Ammon's horn (tissue), 1 donor: ENCODE measurements around the gene AFF3.
A peak's percentile ranks its signal among the peaks of the same experiment; 100 is the strongest.
"Not testable (repeated sequence)": the region's sequence is repeated elsewhere in the genome, so short reads cannot be mapped to it uniquely, and the experiment has no call there.

ENCODE experiments used
- DNase-seq: peaks from one replicate; pipeline ENCODE4 v3.0.0-alpha.2; 2016; ENCODE audit warnings: low spot score

The AFF3 gene

DNA sequence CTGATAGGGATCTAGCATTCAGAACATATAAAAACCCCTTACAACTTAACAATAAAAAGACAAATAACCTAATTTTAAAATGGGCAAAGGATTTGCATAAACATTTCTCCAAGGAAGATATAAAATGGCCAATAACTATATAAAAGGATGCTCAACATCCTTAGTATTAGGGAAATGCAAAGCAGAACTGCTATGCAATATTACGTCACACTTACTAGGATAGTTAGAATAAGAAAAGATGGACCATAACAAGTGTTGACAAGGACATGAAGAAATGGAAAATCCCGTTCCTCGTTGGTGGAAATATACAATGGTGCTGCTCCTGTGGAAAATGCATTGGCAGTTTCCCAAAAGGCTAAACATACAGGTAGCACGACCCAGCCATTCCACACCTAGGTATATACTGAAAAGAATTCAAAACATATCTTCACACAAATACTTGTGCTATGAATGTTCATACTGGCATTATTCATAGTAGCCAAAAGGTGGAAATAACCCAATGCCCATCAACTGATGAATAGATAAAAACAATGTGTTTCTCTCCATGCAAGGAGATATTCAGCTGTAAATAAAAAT is 604.4 kb downstream of the AFF3 start:
- DNase-seq: no peak

DNA sequence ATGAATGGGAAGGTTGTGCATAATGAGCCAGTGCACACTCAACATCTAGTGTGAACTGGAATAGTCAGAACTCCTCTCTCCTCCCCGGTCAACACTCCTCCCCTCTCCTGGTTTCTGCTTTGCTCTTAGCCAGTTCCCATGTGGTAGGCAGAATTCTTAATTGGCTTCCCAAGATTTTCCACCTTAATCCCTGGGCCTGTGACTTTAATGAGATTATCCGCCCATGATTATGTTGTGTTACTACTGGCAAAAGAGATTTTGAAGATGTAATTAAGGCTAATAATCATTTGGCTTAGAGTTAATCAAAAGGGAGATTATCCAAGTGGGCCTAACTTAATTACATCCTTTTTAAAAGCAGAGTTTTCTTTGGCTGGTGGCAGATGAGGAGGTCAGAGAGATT is 618.3 kb downstream of the AFF3 start:
- no peak for DNase-seq

DNA sequence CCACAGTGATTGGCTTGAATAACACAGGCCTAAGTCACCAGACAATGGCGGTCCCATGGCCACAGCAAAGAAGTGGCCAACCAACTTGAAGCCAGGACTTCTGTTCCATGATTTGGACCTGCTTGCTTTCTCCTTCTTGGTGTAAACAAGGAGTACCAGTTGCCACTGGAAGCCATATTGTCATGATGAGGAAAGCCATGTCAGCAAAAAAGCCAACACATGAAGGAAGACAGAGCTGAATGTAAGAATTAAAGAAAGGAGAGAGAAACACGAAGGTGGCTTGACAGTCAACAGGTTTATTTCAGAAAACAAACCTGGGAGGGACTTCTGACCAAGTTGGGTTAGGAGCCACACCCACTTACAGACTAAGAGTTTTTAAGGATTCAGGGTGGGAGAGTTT is 620.2 kb downstream of the AFF3 start:
- no peak for DNase-seq

DNA sequence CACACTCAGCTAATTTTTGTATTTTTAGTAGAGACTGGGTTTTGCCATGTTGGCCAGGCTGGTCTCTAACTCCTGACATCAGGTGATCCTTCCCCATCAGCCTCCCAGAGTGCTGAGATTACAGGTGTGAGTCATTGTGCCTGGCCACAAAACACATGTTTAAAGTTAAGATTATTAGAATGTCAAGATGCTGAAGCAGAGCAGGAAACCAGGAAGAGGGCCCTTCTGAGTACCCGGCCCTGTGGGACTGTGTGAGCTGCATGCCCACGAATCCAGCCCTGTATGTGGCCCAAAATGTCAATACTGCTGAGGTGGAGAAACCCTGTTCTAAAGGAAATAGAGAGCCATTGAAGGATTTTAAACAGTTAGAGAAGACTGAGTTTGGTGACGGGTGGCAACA is 621.6 kb downstream of the AFF3 start:
- no peak for DNase-seq

DNA sequence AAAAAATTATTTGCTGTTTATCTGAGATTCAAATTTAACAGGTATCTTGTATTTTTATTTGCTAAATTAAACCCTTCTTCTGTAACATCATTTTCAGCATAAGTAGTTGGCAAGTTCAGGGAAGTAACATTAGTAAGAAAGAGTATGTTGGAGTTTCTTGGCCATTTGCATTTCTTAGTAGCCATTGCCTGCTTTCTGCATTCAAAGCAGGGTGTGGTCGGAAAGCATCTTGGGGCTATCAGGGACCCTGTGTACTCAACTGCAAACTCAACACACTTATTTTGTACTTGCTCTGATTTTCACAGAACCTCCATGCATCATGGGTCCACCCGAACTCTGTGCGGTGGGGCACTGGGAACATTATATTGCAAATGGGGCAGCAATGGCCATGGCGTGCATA is 622.2 kb downstream of the AFF3 start:
- DNase-seq: no peak

DNA sequence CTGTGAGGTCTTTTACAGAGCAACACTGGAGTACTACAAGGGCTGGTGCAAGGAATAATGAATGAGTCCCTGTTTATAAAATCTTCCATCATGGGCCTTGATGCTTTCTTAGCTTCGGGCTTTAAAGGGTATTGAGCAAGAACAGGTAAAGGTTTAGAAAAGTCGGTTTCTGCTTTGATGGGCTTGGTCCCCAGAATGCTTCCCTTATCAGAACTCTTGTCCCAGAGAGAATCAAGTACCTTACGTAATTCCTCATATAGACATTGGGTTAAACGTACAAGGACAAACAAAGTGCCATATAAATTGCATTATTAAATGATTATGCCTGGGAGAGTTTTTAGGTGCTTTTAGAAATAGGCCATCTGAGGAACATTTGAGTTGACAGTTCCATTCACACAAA is 628.0 kb downstream of the AFF3 start:
- no peak for DNase-seq

- no peak for DNase-seq
These were observed 630.2 kb downstream of the AFF3 start for GRCh38 chr2:99512181-99512591.

DNA sequence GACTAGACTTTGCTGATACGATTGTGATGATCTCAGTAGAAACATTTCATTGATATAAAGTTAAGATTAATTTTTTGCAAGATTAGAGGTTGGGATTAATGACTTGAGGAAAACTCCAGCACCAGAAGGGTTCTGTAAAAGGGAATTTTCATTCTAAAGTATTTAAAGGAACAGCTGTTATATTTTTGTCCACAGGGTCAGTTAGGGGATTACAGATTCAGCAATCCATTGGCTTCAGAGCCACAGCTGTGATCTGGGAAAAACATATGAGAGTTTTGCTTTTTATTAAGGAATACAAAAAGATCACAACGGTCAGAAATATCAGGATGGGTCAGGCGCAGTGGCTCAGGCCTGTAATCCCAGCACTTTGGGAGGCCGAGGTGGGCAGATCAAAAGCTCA is 633.0 kb downstream of the AFF3 start:
- no peak for DNase-seq

- DNase-seq: peak; percentile 17
These were observed 634.2 kb downstream of the AFF3 start for GRCh38 chr2:99507937-99508818.

GRCh38 chr2:99504844-99505584 is 637.4 kb downstream of the AFF3 start:
- DNase-seq: no peak

GRCh38 chr2:99503662-99504416 is 638.6 kb downstream of the AFF3 start:
- DNase-seq: not testable (repeated sequence)

DNA sequence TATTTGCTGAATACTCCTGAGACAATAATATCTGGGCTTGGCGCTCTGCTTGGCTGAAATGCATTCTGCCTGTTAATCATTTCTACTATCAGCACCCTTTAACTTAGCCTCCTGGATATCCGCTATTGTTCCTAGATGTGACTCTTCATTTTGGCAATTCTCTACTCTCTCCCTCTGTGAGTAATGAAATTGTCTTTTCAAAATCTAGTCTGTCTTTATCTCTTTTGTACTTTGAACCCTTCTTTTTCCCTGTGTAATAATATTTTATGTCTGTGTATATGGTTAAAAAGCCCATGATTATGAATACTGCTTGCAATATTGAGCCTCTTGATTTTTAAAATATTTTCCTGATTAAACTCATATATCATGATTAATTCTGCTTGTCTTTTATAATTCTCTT is 646.4 kb downstream of the AFF3 start:
- no peak for DNase-seq
